ENCODE measurements around the gene CYB5B.

The CYB5B gene, protein sequence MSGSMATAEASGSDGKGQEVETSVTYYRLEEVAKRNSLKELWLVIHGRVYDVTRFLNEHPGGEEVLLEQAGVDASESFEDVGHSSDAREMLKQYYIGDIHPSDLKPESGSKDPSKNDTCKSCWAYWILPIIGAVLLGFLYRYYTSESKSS

DNA sequence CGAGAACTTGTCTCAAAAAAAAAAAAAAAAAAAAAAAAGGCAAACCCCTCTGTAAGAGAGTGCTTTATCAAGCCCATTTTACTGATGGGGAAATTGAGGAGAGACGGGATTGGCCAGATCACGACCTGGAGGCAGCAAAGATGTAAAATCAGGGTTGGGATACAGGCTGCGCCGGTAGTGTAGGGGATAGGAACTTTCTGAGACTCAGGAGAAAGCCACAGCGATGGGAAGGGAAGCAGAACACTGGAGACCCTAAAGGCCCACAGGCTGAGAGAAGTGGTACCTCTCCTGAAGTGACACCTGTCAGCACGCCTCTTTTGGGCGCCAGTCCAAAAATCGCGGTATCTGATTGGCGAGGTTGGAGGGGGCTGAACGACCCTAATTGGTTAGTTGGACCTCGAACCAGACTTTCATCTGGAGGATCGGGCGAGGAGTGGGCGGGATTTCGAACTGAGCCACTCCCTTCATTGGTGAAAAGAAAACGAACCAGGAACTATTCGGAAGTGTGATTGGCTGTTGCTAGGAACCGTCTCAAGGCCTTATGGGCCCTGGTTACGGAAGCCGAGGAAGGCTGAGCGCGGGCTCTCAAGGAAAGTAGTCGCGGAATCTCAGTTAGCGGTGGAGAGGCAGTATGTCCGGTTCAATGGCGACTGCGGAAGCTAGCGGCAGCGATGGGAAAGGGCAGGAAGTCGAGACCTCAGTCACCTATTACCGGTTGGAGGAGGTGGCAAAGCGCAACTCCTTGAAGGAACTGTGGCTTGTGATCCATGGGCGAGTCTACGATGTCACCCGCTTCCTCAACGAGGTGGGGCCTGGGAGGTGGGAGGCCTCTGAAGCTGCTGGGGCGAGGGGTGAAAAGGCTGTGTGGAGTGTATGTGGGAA lies at the start of gene CYB5B:
Gene CYB5B (plus strand): TSS at position 567 of the 882 bp plus-strand sequence. CDS start 65 bp downstream, at position 632.
- DNase-seq (ENCODE audit: low read depth in 1 of 2, low spot score in 1 of 2), result peak; percentile 84 to 96

DNA sequence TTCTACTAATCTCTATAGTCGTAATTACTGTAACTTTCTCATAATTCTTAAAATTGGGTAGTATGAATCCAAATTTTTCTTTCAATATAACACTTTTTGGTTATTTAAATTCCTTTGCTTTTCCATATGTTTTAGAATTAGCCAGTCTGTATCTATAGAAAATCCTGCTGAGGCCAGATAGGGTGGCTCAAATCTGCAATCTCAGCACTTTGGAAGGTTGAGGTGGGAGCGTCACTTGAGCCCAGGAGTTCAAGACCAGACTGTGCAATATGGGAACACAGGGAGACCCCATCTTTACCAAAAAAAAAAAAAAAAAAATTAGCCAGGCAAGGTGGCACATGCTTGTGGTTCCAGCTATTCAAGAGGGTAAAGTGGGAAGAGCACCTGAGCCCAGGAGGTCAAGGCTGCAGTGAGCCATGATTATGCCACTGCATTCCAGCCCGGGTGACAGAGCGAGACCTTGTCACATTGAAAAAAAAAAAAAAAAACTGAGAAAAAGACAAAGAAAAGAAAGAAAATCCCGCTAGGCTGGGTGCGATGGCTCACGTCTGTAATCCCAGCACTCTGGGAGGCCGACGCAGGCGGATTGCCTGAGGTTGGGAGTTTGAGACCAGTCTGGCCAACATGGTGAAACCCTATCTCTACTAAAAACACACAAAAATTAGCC lies 47.9 kb upstream of the CYB5B start:
- no peak for DNase-seq (ENCODE audit: low read depth in 1 of 2, low spot score in 1 of 2)

DNA sequence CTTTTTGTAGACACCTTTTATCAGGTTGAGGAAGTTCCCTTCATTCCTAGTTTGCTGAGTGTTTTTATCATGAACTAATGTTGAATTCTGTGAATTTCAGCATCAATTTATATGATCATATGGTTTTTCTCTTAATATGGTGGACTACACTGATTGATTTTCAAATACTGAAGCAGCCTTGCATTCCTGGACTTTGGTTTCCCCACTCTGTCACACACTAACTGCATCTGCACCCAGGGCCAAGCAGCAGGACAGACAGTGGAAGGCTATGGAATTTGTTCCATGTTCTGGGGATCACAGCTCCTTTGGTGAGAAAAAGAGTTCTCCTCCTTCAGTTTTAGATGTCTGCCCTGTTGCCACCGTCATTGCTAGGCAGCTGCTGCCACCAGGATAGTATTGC lies 46.4 kb upstream of the CYB5B start:
- DNase-seq (ENCODE audit: low read depth in 1 of 2, low spot score in 1 of 2), result no peak

DNA sequence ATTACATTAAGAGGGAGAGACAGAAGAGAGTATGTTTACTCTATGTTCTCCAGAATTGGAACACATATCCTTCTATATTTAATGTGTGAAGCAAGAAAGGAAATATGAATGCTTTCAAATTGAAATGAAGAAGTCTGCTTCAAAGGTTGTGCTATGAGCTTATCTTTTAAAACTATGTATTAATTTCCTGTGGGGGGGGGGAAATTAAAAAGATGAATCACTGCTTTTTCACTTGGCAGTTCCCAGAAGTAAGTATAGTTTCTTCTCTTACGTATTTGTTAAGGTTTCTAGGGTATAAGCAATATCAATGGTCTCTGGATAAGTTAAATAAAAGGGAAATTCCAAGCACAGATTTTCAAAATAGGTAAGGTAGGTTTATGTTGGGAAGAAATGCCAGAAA lies 45.7 kb upstream of the CYB5B start:
- no peak for DNase-seq (ENCODE audit: low read depth in 1 of 2, low spot score in 1 of 2)

DNA sequence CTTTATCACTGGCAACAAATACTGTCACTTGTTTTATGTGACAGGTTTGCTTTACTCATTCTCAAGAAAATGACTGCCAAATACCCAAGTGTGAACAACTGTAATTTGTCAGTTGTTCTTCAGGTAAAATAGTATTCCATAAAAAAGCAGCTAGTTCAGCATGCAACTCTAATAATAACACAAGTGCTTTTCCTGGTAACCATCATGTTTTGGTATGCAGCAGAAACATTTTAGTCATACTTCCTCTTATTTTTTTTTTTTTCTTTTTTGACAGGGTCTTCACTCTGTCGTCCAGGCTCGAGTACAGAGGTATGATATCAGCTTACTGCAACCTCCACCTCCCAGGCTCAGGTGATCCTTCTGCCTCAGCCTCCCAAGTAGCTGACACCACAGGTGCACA lies 43.2 kb upstream of the CYB5B start:
- no peak for DNase-seq (ENCODE audit: low read depth in 1 of 2, low spot score in 1 of 2)

DNA sequence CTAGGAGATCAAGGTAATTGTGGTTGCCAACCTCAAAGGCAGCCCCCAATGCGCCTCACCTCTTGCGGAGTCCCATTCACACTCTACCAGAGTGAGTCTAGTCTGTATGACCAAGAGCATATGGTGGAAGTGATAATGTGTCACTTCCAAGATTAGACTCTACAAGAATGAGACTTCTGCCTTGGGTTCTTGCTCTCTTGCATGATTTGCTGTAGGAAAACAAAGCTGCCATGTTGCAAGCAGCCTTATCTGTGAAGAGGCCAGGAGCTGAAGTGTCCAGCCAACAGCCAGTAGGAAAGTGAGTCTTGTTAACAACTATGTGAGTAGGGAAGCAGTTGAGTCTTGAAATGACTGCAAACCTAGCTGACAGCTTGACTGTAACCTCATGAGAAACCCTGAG lies 42.0 kb upstream of the CYB5B start:
- no peak for DNase-seq (ENCODE audit: low read depth in 1 of 2, low spot score in 1 of 2)

DNA sequence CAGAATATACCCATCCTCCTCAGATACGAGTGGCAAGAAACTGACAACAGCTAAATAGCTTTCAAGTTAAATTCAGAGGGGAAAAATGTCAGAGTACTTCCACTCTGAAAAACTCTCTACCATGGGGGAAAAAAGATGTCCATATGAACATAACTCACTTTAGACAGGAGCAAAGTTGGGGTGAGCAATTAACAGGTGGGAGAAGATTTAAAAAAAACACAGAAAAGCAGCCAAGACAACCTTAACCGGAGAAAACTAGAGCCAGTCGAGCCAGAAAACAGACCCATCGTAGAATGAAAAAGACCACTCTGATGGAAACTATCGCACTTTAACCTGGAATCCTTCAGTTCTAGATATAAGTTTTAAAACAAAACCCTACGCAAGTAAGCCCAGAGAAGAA lies 39.4 kb upstream of the CYB5B start:
- DNase-seq (ENCODE audit: low read depth in 1 of 2, low spot score in 1 of 2), result no peak

DNA sequence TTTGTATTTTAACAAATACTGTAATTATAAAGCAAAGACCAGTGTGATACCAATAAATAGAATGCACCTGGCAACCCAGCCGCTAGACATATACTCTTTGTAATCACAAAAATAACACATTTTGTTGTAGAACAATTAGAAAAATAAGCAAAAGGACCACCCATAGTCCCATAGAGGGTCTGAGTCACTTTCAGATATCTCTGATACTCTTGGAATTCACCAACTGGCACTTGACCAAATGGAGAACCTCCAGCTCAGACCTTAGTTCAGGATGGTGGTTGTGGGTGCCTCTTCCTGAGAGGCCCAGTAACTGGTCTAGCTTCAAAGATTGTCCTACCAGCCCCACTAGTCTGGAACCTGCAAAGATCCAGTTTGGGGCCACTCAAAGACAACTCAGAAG lies 37.8 kb upstream of the CYB5B start:
- DNase-seq (ENCODE audit: low read depth in 1 of 2, low spot score in 1 of 2), result no peak

DNA sequence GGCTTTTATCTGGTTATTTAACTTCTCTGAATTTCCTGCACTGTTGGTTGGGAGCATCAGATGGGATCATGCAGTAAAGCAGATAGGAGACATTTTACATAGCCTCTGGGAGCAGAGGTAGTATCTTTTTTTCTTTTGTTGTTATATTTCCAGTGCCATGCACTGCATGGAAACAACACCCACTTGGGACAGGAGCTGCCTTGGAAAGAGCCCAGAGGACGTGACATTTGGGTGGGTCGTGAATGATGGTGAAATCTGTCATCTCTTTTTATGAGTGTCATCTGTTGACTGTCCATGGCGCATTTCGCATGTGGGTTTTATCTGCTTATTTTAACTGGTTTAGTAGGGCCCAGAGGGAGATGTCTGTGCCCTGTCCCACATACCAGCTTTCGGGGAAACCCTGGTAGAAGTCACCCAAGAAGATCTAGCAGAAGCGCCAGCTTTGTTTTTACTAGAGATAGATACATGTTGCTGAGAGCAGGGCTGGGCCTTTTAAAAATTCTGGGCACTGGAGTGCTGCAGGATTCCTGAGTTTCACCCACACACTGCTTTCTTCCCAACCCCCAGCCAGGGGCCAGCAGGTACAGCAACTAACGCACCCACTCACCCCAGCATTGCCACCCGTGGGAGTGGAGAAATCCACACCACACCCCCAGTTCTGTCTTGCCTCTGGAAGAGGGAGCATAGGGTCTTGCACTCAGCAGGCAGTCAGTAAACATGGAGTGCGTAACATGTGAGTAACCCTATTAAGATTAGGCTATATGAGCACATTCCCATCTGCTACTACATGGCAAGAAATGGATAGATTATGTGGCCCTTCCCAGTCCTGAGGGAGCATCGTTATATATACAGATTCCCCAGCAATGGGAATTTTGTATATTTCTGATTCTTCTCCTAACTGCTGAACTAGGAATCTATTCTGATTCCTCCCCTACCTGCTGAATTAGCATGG lies 30.2 kb upstream of the CYB5B start:
- DNase-seq (ENCODE audit: low read depth in 1 of 2, low spot score in 1 of 2), result no peak

DNA sequence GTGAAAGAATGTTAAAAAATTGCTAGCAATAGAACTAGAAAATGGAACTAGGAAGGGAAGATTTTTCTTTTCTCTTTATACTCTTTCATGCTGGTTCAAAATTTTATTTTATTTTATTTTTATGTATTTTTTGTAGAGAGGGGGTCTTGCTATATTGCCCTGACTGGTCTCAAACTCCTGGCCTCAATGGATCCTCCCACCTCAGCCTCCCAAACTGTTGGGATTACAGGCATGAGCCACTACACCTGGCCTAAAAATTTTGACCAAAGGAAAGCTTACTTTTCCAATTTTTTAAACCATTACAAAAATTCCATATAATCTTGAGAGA lies 28.6 kb upstream of the CYB5B start:
- DNase-seq (ENCODE audit: low read depth in 1 of 2, low spot score in 1 of 2), result no peak

DNA sequence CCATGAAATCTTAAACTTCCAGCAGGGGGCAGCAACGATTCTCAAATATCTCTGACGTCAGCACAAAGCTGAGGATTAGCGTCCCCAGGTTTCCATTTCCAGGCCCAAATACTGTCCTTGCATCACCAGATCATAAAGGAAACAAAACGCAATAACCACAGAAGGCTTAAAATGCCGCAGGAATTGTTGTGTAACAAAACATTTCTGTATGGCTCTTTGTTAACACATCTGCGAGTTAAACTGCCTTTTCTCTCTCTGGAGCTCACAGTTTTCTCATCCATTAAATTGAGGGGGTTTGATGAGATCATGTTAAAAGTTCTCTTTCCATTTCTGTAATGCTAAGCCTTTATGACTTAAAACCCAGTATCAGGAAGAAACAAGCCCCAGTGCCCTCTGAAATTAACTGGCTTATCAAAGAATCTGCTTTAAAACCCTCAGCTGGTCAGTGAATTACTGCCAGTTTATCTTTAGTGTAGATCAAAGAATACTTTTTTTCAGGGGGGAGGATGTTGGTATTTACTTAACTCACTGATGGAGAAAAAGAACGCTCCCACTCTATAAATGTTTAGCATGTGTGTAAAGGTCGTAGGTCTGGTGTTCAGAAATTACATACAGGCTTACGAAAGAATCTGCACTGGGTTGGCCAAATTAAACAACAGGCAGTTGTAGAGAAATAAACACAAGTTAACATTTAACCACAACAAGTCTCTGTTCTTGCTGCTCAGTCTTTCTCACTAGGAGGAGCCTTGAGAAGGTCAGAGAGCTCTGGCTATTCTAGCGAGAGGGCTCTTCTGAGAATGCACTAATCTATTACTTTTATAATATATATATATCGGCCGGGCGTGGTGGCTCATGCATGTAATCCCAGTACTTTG lies 28.0 kb upstream of the CYB5B start:
- DNase-seq (ENCODE audit: low read depth in 1 of 2, low spot score in 1 of 2), result peak; percentile 26 to 67

DNA sequence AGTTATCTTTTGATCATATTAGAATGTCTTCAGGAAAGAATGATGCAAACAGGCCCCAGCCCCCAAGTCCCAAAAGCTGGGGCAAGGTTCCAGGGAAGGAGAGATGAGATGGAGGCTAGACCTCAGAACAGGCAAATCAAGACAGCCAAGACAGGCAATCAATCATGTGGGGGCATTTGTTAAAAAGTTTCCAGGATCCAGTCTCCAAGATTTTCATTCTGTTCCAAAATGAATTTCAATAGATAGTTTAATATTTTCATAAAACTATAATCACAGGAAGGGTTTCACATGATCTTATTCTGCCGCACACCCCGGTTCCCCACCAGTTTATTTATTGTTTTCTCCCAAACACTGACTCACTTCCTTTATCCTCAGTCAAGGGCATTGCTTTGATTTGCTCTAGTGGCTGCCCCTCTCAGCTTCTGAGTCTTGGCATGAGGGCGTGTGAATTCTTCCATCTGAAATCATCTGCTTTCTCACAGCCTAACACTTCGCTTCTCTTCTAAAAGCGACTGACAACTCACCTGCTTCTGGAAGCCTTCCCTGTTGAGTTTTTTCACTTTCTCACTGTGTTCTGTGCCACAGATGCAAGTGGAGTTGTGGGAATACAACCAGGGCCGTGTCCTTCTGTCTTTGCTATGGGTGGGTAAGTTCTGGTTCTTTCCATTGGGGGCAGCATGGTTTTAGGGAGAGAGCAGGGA lies 26.4 kb upstream of the CYB5B start:
- DNase-seq (ENCODE audit: low read depth in 1 of 2, low spot score in 1 of 2), result no peak

DNA sequence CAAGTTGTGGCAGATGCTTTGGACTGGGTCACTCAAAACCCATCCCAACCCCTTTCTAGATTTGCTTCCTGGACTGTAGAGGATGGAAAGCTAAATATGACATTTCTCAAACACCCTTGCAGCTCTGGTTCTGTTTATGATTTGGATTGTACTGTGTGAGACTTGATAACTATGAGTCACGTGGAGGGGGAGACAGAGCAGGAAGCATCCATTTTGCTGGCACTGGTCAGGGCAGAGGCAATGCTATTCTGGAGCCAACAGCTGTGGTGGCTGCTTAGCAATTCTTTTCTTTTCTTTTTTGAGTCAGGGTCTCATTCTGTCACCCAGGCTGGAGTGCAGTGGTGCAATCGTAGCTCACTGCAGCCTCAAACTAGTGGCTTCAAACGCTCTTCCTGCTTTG lies 25.1 kb upstream of the CYB5B start:
- no peak for DNase-seq (ENCODE audit: low read depth in 1 of 2, low spot score in 1 of 2)

DNA sequence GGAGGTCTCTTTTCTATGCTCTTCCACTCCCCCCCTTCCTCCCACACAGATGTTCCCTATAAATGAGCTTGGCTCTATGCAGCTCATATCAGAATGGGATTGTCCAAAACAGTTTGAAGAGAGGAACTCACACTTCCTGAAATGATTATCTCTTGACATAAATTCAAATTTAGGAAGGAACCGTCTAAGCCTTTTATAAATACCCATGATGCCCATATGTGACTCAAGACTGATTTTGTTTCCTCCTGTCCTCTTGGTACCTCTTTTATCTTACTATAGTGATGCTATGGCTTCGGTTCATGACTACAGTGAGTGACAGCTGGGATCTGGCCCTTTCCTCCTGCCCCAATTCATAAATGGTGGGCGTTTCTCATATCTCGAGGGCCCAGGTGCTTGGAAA lies 22.0 kb upstream of the CYB5B start:
- no peak for DNase-seq (ENCODE audit: low read depth in 1 of 2, low spot score in 1 of 2)

DNA sequence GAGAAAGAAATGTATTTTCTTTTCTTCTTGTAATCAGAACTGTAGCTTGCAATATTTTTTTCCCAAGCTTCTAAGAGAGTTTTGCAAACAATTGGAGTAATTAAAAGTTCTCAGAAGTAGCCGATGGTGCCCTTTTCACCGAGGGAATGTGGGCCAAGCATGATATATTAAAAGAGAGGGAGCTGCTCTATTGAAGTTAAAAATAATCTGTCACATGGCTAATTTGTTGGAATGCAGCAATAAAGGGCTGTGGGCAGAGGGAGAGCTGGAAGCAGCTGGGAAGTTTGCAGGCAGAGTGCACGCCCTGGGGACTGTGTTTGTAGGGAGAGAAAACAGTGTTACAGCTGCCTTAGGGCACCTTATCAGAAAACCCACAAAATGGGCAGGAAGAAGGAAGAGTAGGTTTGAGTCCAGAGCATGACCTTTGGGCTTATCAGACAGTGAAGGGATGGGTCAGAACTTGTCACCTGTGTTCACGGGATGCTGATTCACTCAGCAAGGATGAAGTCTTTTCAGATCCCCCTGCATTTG lies 20.1 kb upstream of the CYB5B start:
- DNase-seq (ENCODE audit: low read depth in 1 of 2, low spot score in 1 of 2), result no peak

DNA sequence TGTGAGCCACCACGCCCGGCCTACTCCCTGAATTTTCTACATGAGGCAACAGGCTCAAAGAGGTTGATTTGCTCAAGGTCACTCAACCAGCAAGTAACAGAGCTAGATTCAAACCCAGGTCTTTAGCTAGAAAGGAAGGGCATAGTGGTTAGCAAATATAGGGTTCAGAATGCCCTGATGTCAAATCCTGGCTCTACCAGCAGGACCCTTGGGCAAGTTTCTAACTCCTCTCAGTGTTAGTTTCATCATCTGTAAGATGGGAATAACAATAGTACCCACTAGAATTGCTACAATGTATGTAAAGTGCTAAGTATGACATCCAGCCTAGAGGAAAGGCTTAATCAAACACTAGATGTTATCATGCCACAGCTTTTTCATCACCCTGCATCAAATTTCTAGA lies 19.1 kb upstream of the CYB5B start:
- no peak for DNase-seq (ENCODE audit: low read depth in 1 of 2, low spot score in 1 of 2)

DNA sequence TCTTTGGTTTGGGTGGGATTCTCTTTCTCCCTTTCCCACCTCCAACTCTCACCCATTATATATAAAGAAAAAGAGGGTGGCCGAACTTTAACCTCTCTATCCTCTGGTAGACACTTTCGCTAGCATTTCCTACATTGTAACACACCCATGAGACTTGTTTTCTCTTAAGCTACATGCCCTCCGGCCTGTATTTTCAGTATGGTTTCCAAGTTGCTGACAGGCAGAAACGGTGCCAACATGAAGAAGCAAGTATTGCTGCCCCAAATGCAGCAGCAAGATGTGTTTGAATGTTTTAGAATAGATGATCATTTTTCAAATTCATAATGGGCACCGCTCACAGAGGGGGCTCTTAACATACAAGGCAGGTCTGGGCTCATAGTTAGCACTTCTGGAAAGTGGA lies 18.7 kb upstream of the CYB5B start:
- DNase-seq (ENCODE audit: low read depth in 1 of 2, low spot score in 1 of 2), result no peak

DNA sequence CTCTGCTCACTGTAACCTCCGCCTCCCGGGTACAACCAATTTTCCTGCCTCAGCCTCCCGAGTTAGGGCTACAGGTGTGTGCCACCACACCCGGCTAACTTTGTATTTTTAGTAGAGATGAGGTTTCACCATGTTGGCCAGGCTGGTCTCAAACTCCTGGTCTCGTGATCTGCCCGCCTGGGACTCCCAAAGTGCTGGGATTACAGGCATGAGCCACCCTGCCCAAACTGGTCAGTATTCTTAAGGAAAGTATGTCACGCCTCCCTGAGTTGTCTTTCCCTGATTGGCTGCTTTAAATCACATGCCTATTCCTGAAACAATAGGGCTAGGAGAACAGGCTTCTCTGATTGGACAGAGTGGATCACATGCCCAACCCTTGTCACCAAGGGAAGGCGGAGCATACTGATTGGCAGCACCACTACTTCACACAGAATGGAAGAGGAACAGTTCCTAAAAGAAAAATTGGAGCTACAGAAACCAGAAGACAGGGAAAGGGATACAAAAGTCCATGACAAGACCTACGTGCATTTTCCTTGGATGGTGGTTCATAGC lies 17.6 kb upstream of the CYB5B start:
- DNase-seq (ENCODE audit: low read depth in 1 of 2, low spot score in 1 of 2), result no peak

DNA sequence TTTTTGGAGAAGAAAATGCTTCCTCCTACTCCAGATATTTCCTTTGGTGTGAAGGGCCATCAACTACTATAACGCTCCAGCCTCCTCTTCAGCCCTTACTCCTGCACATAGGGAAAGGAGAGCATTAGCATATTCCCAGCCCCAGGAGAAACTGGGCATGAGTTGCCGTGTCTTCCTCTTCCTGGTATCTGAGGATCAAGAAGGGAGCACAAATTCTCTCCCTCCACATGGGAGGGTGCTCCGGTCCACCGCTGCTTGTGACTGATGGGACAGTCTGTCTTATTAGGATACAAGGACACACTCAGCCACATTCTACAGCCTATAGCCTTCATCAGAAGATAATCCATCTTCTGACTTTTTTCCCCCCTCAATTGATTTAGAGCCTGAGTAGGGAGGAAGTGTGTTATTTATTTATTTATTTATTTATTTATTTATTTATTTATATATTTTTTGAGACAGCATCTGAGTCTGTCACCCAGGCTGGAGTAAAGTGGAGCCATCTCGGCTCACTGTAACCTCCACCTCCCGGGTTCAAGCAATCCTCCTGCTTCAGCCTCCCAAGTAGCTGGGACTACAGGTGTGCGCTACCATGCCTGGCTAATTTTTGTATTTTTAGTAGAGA lies 16.6 kb upstream of the CYB5B start:
- no peak for DNase-seq (ENCODE audit: low read depth in 1 of 2, low spot score in 1 of 2)

Measured in activated CD4-positive, alpha-beta T cell treated with anti-CD3 and anti-CD28 coated beads, Interleukin-2, amount 50 U/mL, for 24 hours (primary cell).